ENCODE results near the gene CFH. TPM values are rescaled to one million over a fixed set of nuclear protein-coding genes. Genes with fewer than 3 reads are reported as not detected.

CFH gene
- polyA plus RNA-seq, 3 donors, result 0.03 to 1.1 (median 0.36) TPM

DNA sequence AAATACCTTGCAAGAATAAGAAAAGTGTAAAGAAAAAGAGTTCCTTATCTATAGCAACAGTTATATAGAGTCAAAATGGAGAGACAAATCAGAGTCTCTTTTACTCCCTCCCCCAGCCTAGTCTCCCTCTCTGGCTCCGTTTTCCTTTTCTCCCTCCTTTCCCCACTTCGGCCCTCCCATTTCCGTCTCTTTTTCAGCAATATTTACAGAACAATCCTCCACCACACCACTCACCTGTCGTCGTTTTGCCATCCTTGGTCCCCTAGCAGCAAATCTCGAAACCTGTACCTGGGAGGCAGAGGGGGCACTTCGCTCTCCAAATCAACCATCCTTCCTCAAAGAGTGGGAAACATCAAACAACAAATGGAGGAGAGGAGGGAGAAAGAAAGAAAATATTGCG lies 43.9 kb upstream of the CFH start:
- no peak for DNase-seq
- Mint-ChIP-seq H3K36me3 (no peaks in the 10 kb centered on the region), H3K4me1 (peaks cover 10% of the 10 kb centered on the region), H3K9me3 (peaks cover 1 to 10% (median 3%) of the 10 kb centered on the region in 7 donors), H3K27me3 (ENCODE audit: low read depth in 3 of 3) (peaks cover 26 to 32% (median 29%) of the 10 kb centered on the region in 3 donors), H3K4me3 (peak overlapping the region; percentile 4 to 85), H3K27ac (no peak overlapping the region)
- H3K4me3 ChIP-seq (replicated peaks in 1 of 3; ENCODE audit: low read depth in 2 of 3, low read length in 3 of 3), result peak overlapping the region in 1 of 3 experiments; percentile 44
- TF ChIP-seq, protein P1, sequence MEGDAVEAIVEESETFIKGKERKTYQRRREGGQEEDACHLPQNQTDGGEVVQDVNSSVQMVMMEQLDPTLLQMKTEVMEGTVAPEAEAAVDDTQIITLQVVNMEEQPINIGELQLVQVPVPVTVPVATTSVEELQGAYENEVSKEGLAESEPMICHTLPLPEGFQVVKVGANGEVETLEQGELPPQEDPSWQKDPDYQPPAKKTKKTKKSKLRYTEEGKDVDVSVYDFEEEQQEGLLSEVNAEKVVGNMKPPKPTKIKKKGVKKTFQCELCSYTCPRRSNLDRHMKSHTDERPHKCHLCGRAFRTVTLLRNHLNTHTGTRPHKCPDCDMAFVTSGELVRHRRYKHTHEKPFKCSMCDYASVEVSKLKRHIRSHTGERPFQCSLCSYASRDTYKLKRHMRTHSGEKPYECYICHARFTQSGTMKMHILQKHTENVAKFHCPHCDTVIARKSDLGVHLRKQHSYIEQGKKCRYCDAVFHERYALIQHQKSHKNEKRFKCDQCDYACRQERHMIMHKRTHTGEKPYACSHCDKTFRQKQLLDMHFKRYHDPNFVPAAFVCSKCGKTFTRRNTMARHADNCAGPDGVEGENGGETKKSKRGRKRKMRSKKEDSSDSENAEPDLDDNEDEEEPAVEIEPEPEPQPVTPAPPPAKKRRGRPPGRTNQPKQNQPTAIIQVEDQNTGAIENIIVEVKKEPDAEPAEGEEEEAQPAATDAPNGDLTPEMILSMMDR (IDR thresholded peaks at IDR 0.05), result no peak
- peaks cover 18 to 31% of the 10 kb centered on the region in 2 donors for H3K27me3 ChIP-seq (ENCODE audit: control insufficient read depth in 2 of 2, insufficient read depth in 2 of 2, low read length in 2 of 2)
- intact Hi-C loops (cut with micrococcal nuclease), result no loop called here
- H3K9me3 ChIP-seq (replicated peaks in 1 of 2; ENCODE audit: control insufficient read depth in 1 of 2, insufficient read depth in 1 of 2, low read length in 2 of 2), result peaks cover 0 to 15% of the 10 kb centered on the region in 2 donors
- H3K79me2 ChIP-seq (ENCODE audit: insufficient read depth, low read length), result no peaks in the 10 kb centered on the region
- no peaks in the 10 kb centered on the region for H4K20me1 ChIP-seq (ENCODE audit: insufficient read depth, low read length)
- peak overlapping the region; percentile 1 for H3K9ac ChIP-seq (ENCODE audit: insufficient read depth, low read length, poor library complexity, severe bottlenecking)
- H3K4me1 ChIP-seq (ENCODE audit: control insufficient read depth in 1 of 2, insufficient read depth in 2 of 2, low read length in 2 of 2), result peaks cover 3 to 10% of the 10 kb centered on the region in 2 donors
- H3K4me2 ChIP-seq (replicated peaks; ENCODE audit: extremely low read depth, low read length, poor library complexity, severe bottlenecking), result peak overlapping the region; percentile 46
- H3K27ac ChIP-seq (ENCODE audit: low read depth in 1 of 2, low read length in 2 of 2), result no peak overlapping the region
- peak overlapping the region; percentile 51 for H2AFZ ChIP-seq (ENCODE audit: insufficient read depth, low read depth, low read length, poor library complexity, severe bottlenecking)
- no peaks in the 10 kb centered on the region for H3K36me3 ChIP-seq (replicated peaks in 1 of 2; ENCODE audit: control insufficient read depth in 1 of 2, insufficient read depth in 2 of 2, low read length in 2 of 2)
- 0% methylated on average over 5 of the region's 8 CpGs for WGBS (ENCODE audit: insufficient coverage)

DNA sequence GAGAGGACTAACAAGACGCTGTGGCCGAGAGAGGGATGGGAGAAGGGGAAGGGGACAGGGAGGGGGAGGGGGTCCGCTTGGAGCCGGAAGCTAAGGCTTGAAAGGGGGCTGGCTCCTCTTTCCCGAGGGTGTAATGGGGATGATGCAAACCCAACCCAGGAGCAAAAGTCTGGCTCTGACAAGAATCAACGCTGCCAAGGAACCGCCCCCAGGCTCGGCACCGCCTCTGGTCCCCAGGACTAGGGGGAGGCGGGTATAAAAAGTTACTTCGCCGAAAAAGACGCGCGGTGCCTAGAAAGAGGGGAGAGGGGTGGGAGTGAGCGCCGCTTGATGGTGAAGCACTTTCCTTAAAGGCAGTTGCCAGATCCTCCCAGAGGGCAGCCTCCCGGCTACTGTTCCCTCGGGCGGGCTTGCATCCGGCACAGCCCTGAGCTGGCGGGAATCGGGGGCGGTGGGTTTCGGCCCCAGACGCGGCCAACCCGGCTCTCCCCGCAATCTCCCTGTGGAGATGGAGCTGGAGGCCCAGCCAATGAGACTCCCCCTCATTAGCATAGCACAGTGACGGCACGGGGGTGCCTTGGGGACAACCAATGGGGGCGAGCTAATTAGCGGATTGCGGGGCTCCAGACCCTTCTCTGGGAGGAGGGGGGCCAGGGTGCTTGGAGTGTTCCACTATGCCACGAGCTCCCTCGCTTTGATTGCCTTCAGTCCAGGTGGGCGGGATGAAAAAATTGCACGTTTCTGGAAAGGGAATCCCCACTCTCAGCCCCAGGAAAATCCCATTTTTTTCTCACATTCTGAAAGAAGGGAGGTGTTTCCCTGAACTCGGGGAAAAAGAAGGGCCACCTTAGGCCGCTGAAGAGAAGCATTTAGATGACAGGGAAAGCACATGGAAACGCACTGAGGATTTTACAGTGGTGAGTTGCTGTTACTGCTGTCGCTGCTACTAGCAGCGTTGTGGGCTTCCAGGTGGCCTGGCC lies 43.2 kb upstream of the CFH start, which contains the start of gene KCNT2:
KCNT2 (minus strand) TSS at position 51 of the 980 bp plus-strand sequence. CDS start 131 bp downstream, outside the sequence.
- DNase-seq, result no peak
- peaks cover 0 to 15% of the 10 kb centered on the region in 2 donors for H3K9me3 ChIP-seq (replicated peaks in 1 of 2; ENCODE audit: control insufficient read depth in 1 of 2, insufficient read depth in 1 of 2, low read length in 2 of 2)

More for the DNA sequence above, 43.2 kb upstream of the CFH start, which contains the start of gene KCNT2:
- Mint-ChIP-seq H3K36me3 (no peaks in the 10 kb centered on the region), H3K4me3 (peak within 1 kb of the TSS; percentile 20 to 85), H3K27ac (no peak within 1 kb of the TSS), H3K27me3 (ENCODE audit: low read depth in 3 of 3) (peaks cover 26 to 32% (median 29%) of the 10 kb centered on the region in 3 donors), H3K4me1 (peaks cover 10% of the 10 kb centered on the region), H3K9me3 (peaks cover 2 to 10% (median 3%) of the 10 kb centered on the region in 7 donors)
- H4K20me1 ChIP-seq (ENCODE audit: insufficient read depth, low read length), result no peaks in the 10 kb centered on the region
- peaks cover 3 to 10% of the 10 kb centered on the region in 2 donors for H3K4me1 ChIP-seq (ENCODE audit: control insufficient read depth in 1 of 2, insufficient read depth in 2 of 2, low read length in 2 of 2)
- H3K79me2 ChIP-seq (ENCODE audit: insufficient read depth, low read length), result no peaks in the 10 kb centered on the region
- intact Hi-C loops (cut with micrococcal nuclease), result no loop called here
- TF ChIP-seq, protein P1 (IDR thresholded peaks at IDR 0.05), result no peak
- H3K4me3 ChIP-seq (replicated peaks in 1 of 3; ENCODE audit: low read depth in 2 of 3, low read length in 3 of 3), result peak within 1 kb of the TSS in 1 of 3 experiments; percentile 44
- peaks cover 18 to 31% of the 10 kb centered on the region in 2 donors for H3K27me3 ChIP-seq (ENCODE audit: control insufficient read depth in 2 of 2, insufficient read depth in 2 of 2, low read length in 2 of 2)
- no peak within 1 kb of the TSS for H3K27ac ChIP-seq (ENCODE audit: low read depth in 1 of 2, low read length in 2 of 2)
- peak within 1 kb of the TSS; percentile 46 for H3K4me2 ChIP-seq (replicated peaks; ENCODE audit: extremely low read depth, low read length, poor library complexity, severe bottlenecking)
- WGBS (ENCODE audit: insufficient coverage), result 0% methylated on average over 33 of the region's 43 CpGs
- H3K36me3 ChIP-seq (replicated peaks in 1 of 2; ENCODE audit: control insufficient read depth in 1 of 2, insufficient read depth in 2 of 2, low read length in 2 of 2), result no peaks in the 10 kb centered on the region
- peak within 1 kb of the TSS; percentile 1 for H3K9ac ChIP-seq (ENCODE audit: insufficient read depth, low read length, poor library complexity, severe bottlenecking)
- peak within 1 kb of the TSS; percentile 51 for H2AFZ ChIP-seq (ENCODE audit: insufficient read depth, low read depth, low read length, poor library complexity, severe bottlenecking)

Data from CD14-positive monocyte (primary cell).